Measurements from ENCODE around the gene CASP14. TPM values are rescaled to one million over a fixed set of nuclear protein-coding genes. Genes with fewer than 3 reads are reported as not detected.

Gene CASP14
- total and polyA plus RNA-seq, 2 of the 13 experiments (the other 11 are each of a cell fraction or from before 2014, with no cell fraction given) = not detected

- no peak for TF ChIP-seq ARID5B (CRISPR knock-in tag; IDR thresholded peaks at IDR 0.05)
Observed at GRCh38 chr19:15021286-15022007, 27.8 kb upstream of the CASP14 start (continued).

DNA sequence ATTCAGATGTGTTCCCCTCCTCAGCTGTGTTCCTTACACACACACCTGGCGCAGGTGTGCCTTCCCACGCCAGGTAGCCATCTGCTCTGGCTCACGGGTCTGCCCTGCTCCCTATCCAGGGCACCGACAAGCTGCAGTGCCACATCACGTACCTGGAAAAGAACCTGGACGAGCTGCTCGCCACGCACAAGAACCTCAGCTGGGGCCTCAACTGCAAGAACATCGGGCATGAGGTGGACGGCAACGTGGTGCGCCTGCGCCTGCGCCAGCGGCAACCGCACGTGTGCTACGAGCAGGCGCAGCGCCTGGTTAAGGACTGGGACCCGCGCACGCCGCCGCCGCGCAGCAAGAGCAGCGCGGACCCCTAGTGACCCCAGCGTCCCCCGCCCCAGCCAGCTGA, 26.5 kb upstream of the CASP14 start:
- ATAC-seq (no peak), DNase-seq (ENCODE audit: low spot score) (no peak), FAIRE-seq (no peak)
- ChIA-PET POLR2A (no interaction called here), CTCF (ENCODE audit: low intra/inter-chr PET ratio, low total read pairs) (no interaction called here)
- 16% methylated on average over 6 of the region's 31 CpGs for WGBS (ENCODE audit: low lambda C conversion rate)
- Histone ChIP-seq H3K27ac (ENCODE audit: extremely low read length, insufficient read depth, low read length) (no peak overlapping the region), H3K4me2 (ENCODE audit: low read depth, low read length) (no peak overlapping the region), H3K9ac (ENCODE audit: insufficient read depth, low read depth, low read length) (no peak overlapping the region), H3K4me1 (ENCODE audit: insufficient read depth, low read length) (no peaks in the 10 kb centered on the region), H3K79me2 (ENCODE audit: insufficient read depth, low read length) (no peaks in the 10 kb centered on the region), H2AFZ (ENCODE audit: low read length) (no peak overlapping the region), H4K20me1 (ENCODE audit: insufficient read depth, low read length) (no peaks in the 10 kb centered on the region), H3K4me3 (replicated peaks in 1 of 3; ENCODE audit: insufficient read depth in 1 of 3, low read depth in 2 of 3, low read length in 3 of 3) (no peak overlapping the region), H3K9me3 (ENCODE audit: low read length) (no peaks in the 10 kb centered on the region), H3K36me3 (replicated peaks in 1 of 2; ENCODE audit: control insufficient read depth in 1 of 2, insufficient read depth in 2 of 2, low read length in 2 of 2) (no peaks in the 10 kb centered on the region), H3K27me3 (ENCODE audit: control insufficient read depth in 1 of 2, insufficient read depth in 2 of 2, low read length in 2 of 2) (peaks cover 2 to 13% of the 10 kb centered on the region in 2 experiments; a peak in 2 of 5 replicates)
- intact Hi-C loops (cut with micrococcal nuclease; ENCODE audit: unreplicated experiment) (no loop called here), in situ Hi-C loops (cut with HindIII; ENCODE audit: extremely low pct_ligation_motif_present, low pct_unique_long_range_greater_than_20kb) (no loop called here)
- no TSS peak for BruUV-seq (replicated peaks)
- no peak for TF ChIP-seq NPAS2 (CRISPR knock-in tag; IDR thresholded peaks at IDR 0.05; ENCODE audit: borderline replicate concordance)
- TF ChIP-seq NFYB (CRISPR knock-in tag; IDR thresholded peaks at IDR 0.05) = no peak
- TF ChIP-seq MIER3 (CRISPR knock-in tag; IDR thresholded peaks at IDR 0.05; ENCODE audit: borderline replicate concordance) = no peak
- no peak for TF ChIP-seq IKZF1 (IDR thresholded peaks at IDR 0.05)
- no peak for TF ChIP-seq IRF2 (CRISPR knock-in tag; IDR thresholded peaks at IDR 0.05)
- no peak for TF ChIP-seq YY1 (IDR thresholded peaks at IDR 0.05; ENCODE audit: insufficient read depth, insufficient replicate concordance, low read depth, low read length)
- no peak for TF ChIP-seq ZFP37 (CRISPR knock-in tag; IDR thresholded peaks at IDR 0.05; ENCODE audit: borderline replicate concordance)
- no peak for TF ChIP-seq PAX8 (CRISPR knock-in tag; IDR thresholded peaks at IDR 0.05; ENCODE audit: borderline replicate concordance)
- no peak for TF ChIP-seq MTA1 (CRISPR knock-in tag; IDR thresholded peaks at IDR 0.05; ENCODE audit: borderline replicate concordance)
- TF ChIP-seq KMT2A (CRISPR knock-in tag; IDR thresholded peaks at IDR 0.05) = no peak
- no peak for TF ChIP-seq SNAPC2 (CRISPR knock-in tag; IDR thresholded peaks at IDR 0.05)
- TF ChIP-seq ZKSCAN8 (CRISPR knock-in tag; IDR thresholded peaks at IDR 0.05; ENCODE audit: borderline replicate concordance) = no peak
- TF ChIP-seq, protein P1, sequence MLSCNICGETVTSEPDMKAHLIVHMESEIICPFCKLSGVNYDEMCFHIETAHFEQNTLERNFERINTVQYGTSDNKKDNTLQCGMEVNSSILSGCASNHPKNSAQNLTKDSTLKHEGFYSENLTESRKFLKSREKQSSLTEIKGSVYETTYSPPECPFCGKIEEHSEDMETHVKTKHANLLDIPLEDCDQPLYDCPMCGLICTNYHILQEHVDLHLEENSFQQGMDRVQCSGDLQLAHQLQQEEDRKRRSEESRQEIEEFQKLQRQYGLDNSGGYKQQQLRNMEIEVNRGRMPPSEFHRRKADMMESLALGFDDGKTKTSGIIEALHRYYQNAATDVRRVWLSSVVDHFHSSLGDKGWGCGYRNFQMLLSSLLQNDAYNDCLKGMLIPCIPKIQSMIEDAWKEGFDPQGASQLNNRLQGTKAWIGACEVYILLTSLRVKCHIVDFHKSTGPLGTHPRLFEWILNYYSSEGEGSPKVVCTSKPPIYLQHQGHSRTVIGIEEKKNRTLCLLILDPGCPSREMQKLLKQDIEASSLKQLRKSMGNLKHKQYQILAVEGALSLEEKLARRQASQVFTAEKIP (CRISPR knock-in tag; IDR thresholded peaks at IDR 0.05; ENCODE audit: borderline replicate concordance) = no peak
- TF ChIP-seq, protein P2, sequence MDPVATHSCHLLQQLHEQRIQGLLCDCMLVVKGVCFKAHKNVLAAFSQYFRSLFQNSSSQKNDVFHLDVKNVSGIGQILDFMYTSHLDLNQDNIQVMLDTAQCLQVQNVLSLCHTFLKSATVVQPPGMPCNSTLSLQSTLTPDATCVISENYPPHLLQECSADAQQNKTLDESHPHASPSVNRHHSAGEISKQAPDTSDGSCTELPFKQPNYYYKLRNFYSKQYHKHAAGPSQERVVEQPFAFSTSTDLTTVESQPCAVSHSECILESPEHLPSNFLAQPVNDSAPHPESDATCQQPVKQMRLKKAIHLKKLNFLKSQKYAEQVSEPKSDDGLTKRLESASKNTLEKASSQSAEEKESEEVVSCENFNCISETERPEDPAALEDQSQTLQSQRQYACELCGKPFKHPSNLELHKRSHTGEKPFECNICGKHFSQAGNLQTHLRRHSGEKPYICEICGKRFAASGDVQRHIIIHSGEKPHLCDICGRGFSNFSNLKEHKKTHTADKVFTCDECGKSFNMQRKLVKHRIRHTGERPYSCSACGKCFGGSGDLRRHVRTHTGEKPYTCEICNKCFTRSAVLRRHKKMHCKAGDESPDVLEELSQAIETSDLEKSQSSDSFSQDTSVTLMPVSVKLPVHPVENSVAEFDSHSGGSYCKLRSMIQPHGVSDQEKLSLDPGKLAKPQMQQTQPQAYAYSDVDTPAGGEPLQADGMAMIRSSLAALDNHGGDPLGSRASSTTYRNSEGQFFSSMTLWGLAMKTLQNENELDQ (CRISPR knock-in tag; IDR thresholded peaks at IDR 0.05; ENCODE audit: borderline replicate concordance) = no peak
- no peak for TF ChIP-seq SMAD9 (CRISPR knock-in tag; IDR thresholded peaks at IDR 0.05)
